Osteoblast (primary cell): ENCODE data around the gene CELF4. TPM values are rescaled to one million over a fixed set of nuclear protein-coding genes. Genes with fewer than 3 reads are reported as not detected.

Experiments used
- DNase-seq: peaks from one replicate; pipeline ENCODE4 v3.0.0; 2011; ENCODE audit warnings: low spot score, mixed read lengths; ENCODE audit not compliant: insufficient read length; ENCODE audit errors: missing footprints
- H2AFZ ChIP-seq: 2 replicates; pipeline ENCODE4 v1.6.0; 2011; ENCODE audit warnings: mild to moderate bottlenecking, low read length
- H3K27ac ChIP-seq: 2 replicates; pipeline ENCODE4 v1.5.1; 2011; ENCODE audit warnings: mild to moderate bottlenecking, low read depth, low read length, moderate library complexity
- H3K27me3 ChIP-seq: 2 replicates; pipeline ENCODE4 v1.6.0; 2012; ENCODE audit warnings: mild to moderate bottlenecking, control low read depth, inconsistent platforms, low read length, moderate library complexity; ENCODE audit not compliant: insufficient read depth
- H3K36me3 ChIP-seq: 2 replicates; pipeline ENCODE4 v1.5.1; 2011; ENCODE audit warnings: mild to moderate bottlenecking, low read length, control low read depth, moderate library complexity; ENCODE audit not compliant: insufficient read depth
- H3K4me1 ChIP-seq: 2 replicates; pipeline ENCODE4 v1.5.1; 2011; ENCODE audit warnings: mild to moderate bottlenecking, low read length, control low read depth, moderate library complexity; ENCODE audit not compliant: insufficient read depth
- H3K4me2 ChIP-seq: 2 replicates; pipeline ENCODE4 v1.6.0; 2011; ENCODE audit warnings: mild to moderate bottlenecking, low read length; ENCODE audit not compliant: insufficient read depth
- H3K4me3 ChIP-seq: fragments of 200-600 bp; sonication (generic); 3 replicates; pipeline ENCODE4 v1.5.1; 2012; ENCODE audit warnings: mild to moderate bottlenecking, low read length, inconsistent platforms; ENCODE audit not compliant: insufficient read depth
- H3K79me2 ChIP-seq: 2 replicates; pipeline ENCODE4 v1.6.0; 2012; ENCODE audit warnings: mild to moderate bottlenecking, low read length, control low read depth, inconsistent platforms; ENCODE audit not compliant: insufficient read depth
- H3K9me3 ChIP-seq: 2 replicates; pipeline ENCODE4 v1.5.1; 2011; ENCODE audit warnings: low read depth, low read length, control low read depth
- H4K20me1 ChIP-seq: 2 replicates; pipeline ENCODE4 v1.6.0; 2012; ENCODE audit warnings: mild to moderate bottlenecking, low read length, control low read depth; ENCODE audit not compliant: insufficient read depth
- total RNA-seq: library from RNA; depleted of rRNA; stranded (reverse); fragments of >200 nt; gene quantifications from 2 replicates; pipeline ENCODE4 v1.2.3, GENCODE V29; 2012
- TF ChIP-seq, protein P1 (sequence below): IDR thresholded peaks from 2 replicates; pipeline ENCODE4 v1.5.1; 2011; ENCODE audit warnings: mild to moderate bottlenecking, low read depth, low read length, moderate library complexity; ENCODE audit errors: extremely low read depth

CELF4 gene
- total RNA-seq, 1 donor, result not detected

DNA sequence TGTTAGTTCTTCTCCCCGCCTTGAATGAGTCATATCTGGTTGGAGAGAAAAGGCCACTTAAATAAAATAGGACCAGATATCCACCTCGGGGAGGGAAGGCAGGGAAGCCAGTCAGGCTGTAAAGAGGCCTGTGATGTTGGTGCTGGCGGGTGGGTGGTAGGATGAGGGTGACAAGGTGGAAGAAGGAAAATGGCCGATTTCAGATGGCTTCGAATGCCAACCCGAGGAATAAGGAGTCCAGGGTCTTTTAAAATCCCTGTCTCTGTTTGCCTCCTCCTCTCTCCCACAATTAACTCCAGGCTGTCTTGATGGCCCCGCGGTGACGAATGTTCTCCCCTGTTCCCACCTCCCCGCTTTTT, 41.5 kb downstream of the CELF4 start:
- no peak overlapping the region for H2AFZ ChIP-seq
- H3K79me2 ChIP-seq, result no peaks in the 10 kb centered on the region
- no peak overlapping the region for H3K4me2 ChIP-seq
- TF ChIP-seq, protein P1, sequence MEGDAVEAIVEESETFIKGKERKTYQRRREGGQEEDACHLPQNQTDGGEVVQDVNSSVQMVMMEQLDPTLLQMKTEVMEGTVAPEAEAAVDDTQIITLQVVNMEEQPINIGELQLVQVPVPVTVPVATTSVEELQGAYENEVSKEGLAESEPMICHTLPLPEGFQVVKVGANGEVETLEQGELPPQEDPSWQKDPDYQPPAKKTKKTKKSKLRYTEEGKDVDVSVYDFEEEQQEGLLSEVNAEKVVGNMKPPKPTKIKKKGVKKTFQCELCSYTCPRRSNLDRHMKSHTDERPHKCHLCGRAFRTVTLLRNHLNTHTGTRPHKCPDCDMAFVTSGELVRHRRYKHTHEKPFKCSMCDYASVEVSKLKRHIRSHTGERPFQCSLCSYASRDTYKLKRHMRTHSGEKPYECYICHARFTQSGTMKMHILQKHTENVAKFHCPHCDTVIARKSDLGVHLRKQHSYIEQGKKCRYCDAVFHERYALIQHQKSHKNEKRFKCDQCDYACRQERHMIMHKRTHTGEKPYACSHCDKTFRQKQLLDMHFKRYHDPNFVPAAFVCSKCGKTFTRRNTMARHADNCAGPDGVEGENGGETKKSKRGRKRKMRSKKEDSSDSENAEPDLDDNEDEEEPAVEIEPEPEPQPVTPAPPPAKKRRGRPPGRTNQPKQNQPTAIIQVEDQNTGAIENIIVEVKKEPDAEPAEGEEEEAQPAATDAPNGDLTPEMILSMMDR, result no peak
- H3K27me3 ChIP-seq, result peaks cover 39% of the 10 kb centered on the region
- H3K4me1 ChIP-seq, result no peaks in the 10 kb centered on the region
- no peak overlapping the region for H3K27ac ChIP-seq
- H3K36me3 ChIP-seq, result no peaks in the 10 kb centered on the region
- no peak for DNase-seq
- H3K4me3 ChIP-seq, result no peak overlapping the region
- H4K20me1 ChIP-seq, result no peaks in the 10 kb centered on the region
- H3K9me3 ChIP-seq, result no peaks in the 10 kb centered on the region

DNA sequence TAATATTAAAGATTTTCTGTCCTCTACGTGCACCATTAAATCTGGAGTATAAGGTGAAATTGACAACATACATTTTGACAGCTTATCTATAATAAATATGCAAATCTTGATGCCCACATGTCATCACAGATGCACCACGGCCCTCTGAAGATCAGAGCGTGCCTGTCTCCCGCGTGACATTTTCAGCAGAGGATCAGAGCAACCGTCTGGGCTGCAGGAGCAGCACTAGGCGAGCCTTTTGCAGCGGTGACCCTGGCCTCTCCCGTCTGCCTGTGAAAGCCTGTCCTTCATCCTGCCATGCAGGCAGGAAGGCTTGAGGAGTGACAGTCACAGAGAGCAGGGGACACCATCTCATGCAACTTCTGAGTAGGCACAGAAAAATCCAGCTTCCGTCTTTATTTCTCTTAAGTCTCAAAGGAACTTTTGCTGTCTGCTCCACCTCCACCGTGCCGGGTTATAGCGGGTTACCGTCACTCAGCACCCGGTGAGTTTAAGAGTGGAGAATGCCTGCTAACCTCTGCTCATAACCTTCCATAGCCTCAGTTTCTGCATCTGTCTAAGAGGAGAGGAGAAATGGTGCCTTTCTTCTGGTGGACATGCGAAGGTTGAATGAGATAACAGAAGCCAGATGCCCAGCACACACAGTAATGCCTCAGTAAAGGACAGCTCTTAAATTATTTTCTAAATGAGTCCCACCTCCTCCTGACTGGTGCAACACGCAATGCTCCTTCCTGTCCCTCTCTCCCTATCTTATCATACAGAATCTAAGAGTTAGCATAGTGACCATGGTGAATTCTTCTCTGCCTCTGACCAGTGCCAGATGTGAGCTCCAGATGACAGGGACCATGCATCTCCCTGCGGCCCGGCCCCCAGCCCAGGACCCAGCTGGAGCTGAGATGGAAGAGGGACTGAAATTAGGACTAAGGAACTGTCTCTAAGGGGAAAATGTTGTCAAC, 43.8 kb downstream of the CELF4 start:
- Histone ChIP-seq H3K4me3 (no peak overlapping the region), H4K20me1 (no peaks in the 10 kb centered on the region), H3K4me2 (no peak overlapping the region), H3K27me3 (peaks cover 31% of the 10 kb centered on the region), H3K9me3 (no peaks in the 10 kb centered on the region), H3K4me1 (no peaks in the 10 kb centered on the region), H3K79me2 (no peaks in the 10 kb centered on the region), H2AFZ (no peak overlapping the region), H3K36me3 (no peaks in the 10 kb centered on the region), H3K27ac (no peak overlapping the region)
- DNase-seq, result no peak
- TF ChIP-seq, protein P1, result no peak

DNA sequence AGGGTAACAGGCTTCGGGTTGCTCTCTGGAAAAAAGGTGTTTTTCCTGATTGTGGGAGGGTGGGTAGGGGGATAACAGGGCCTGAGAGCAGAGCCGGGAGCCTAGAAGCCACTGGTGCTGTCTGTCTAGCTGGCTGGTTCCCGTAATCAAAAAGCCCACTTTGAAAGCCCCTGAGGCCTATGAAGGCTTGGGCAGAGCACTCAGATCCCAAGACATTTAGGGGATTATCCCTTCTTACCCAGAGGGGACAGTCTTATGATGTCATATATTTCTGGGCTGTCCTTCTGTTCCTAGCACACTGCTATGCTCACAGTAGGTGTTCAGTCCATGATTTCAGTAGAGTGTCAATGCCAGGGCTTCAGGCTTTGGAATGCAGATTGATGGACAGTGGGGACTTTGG, 45.1 kb downstream of the CELF4 start:
- H2AFZ ChIP-seq, result no peak overlapping the region
- no peaks in the 10 kb centered on the region for H3K4me1 ChIP-seq
- TF ChIP-seq, protein P1, result no peak
- H3K36me3 ChIP-seq, result no peaks in the 10 kb centered on the region
- H3K4me2 ChIP-seq, result no peak overlapping the region
- no peak overlapping the region for H3K27ac ChIP-seq
- no peaks in the 10 kb centered on the region for H3K79me2 ChIP-seq
- no peaks in the 10 kb centered on the region for H4K20me1 ChIP-seq
- no peaks in the 10 kb centered on the region for H3K9me3 ChIP-seq
- peaks cover 23% of the 10 kb centered on the region for H3K27me3 ChIP-seq
- DNase-seq, result no peak
- no peak overlapping the region for H3K4me3 ChIP-seq

DNA sequence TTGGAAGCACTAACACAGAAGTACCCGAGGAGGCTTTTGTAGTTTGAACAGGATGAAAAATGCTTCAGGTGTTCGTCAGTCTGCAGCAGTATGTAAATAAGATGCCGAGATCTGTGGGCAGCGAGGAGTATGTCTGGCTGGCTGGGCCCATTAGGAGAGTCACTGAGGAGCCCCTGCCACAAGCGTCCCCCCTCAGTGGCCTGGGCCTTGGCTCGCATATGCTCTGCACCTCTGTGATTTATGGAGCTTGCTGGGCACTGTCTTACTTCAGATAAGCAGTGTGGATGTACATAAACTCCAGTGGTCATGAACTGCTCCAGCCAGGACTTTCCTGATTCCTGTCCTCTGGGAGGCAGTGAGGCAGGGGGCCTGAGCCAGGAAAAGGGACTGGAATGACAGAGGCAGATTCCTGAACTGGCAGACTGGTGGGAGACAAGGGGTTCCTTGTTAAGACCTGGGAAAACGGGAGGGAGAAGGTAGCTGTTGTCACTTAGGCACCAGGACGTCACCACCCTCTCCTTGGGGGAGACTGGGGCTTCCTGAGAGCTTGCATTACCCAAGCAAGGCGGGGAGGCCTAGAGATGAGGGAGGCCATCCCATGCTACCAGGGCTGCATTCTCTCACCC, 46.0 kb downstream of the CELF4 start:
- Histone ChIP-seq H4K20me1 (no peaks in the 10 kb centered on the region), H3K27ac (no peak overlapping the region), H3K4me2 (no peak overlapping the region), H3K79me2 (no peaks in the 10 kb centered on the region), H2AFZ (no peak overlapping the region), H3K36me3 (no peaks in the 10 kb centered on the region), H3K4me3 (no peak overlapping the region), H3K27me3 (peaks cover 15% of the 10 kb centered on the region), H3K9me3 (no peaks in the 10 kb centered on the region), H3K4me1 (no peaks in the 10 kb centered on the region)
- TF ChIP-seq, protein P1, result no peak
- no peak for DNase-seq
